ENCODE data around the gene RIMS1.

RIMS1 gene

DNA sequence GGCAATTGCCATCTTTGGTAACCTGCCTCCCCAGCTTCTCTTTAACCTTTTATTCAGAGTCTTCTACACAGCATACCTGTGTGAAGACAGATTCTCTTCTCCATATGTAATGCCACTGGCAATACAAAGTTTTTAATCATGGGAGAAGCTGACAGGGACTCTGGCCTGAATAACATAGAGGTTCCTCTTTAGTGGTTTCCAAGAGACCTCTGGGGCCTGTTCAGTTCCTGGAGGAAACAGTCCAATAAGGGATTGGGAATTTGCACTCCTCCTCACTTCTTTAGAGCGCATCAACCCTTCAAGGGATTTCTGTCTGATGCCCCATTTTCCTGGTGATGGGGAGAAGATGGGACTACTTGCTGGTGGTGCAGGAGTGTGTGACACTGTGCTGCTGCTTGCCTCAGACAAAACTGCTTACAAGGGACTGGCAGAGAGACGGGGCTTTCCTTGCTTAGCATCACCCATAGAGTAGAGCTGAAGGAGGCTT lies 1.4 kb downstream of the RIMS1 start:
- no peak for DNase-seq (ENCODE audit: low spot score)
- Histone ChIP-seq H3K4me3 (no peak overlapping the region), H3K27ac (no peak overlapping the region)
- TF ChIP-seq, protein P1, sequence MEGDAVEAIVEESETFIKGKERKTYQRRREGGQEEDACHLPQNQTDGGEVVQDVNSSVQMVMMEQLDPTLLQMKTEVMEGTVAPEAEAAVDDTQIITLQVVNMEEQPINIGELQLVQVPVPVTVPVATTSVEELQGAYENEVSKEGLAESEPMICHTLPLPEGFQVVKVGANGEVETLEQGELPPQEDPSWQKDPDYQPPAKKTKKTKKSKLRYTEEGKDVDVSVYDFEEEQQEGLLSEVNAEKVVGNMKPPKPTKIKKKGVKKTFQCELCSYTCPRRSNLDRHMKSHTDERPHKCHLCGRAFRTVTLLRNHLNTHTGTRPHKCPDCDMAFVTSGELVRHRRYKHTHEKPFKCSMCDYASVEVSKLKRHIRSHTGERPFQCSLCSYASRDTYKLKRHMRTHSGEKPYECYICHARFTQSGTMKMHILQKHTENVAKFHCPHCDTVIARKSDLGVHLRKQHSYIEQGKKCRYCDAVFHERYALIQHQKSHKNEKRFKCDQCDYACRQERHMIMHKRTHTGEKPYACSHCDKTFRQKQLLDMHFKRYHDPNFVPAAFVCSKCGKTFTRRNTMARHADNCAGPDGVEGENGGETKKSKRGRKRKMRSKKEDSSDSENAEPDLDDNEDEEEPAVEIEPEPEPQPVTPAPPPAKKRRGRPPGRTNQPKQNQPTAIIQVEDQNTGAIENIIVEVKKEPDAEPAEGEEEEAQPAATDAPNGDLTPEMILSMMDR (IDR thresholded peaks at IDR 0.05), result no peak

DNA sequence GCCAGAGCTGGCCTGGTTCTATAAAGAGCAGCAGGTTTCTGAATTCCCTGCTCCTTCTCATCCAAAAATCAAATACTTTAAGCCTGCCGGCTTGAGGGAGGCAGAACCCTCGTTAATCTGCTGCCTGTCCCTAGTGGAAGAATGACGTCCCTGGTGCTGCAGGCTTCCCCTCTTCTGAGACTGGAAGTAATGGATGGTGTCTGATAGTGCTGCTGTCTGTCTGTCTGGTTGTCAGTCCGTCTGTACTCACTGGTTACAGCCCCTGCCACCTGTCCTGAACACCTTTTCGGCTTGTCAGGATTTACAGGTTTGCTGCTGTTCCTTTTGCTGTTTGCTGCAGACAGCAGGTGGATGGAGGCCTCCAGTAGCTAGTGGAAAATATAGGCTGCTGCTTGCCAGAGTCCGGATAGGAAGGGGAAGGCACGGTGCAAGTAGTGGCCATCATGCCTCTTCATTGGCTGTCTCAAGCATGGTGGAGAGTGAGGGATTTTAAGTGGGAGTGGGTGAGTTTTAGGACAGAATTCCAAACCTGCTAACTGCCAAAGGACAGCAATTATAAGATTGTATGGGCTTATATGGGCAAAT lies 2.5 kb downstream of the RIMS1 start:
- TF ChIP-seq, protein P1 (IDR thresholded peaks at IDR 0.05), result no peak
- DNase-seq (ENCODE audit: low spot score), result no peak
- Histone ChIP-seq H3K27ac (no peak overlapping the region), H3K4me3 (no peak overlapping the region)

DNA sequence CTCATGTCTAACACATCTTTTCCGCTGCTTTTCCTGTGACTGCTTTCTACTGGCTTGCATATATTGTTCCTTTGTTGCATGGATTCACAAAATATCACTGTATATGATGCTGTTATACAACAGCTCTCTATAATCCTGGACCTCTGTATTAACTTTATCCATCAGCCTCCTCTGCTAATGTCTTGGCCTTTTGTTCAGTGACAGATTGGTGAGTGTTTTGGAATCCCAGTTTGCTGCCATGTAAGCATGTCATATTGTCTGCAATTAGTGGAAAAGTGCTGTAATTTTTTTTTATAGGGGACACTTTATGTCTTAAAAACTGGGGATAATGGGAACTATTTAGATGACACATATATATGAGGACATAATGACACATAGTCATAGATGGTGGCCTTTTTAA lies 3.0 kb downstream of the RIMS1 start:
- no peak for DNase-seq (ENCODE audit: low spot score)
- TF ChIP-seq, protein P1 (IDR thresholded peaks at IDR 0.05), result no peak
- Histone ChIP-seq H3K27ac (no peak overlapping the region), H3K4me3 (no peak overlapping the region)

DNA sequence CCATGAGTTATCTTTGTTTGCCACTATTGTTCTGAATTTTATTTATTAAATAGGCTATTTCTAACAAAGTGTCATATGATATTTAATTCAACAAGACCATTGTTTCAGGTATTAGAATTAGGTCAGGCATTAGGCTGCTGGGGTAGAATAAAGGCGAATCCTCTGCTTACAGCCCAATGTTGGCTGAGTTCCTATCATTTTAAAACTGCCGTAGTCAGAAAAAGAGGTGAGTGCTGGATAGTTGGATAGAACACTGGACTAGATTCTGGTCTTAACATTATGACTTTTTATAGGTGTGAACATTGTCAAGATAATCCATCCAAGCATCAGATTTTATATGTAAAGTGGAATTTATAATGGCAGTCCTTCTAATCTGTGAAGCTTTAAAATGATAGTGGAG lies 6.3 kb downstream of the RIMS1 start:
- DNase-seq (ENCODE audit: low spot score), result no peak
- TF ChIP-seq, protein P1 (IDR thresholded peaks at IDR 0.05), result no peak
- Histone ChIP-seq H3K27ac (no peak overlapping the region), H3K4me3 (no peak overlapping the region)

DNA sequence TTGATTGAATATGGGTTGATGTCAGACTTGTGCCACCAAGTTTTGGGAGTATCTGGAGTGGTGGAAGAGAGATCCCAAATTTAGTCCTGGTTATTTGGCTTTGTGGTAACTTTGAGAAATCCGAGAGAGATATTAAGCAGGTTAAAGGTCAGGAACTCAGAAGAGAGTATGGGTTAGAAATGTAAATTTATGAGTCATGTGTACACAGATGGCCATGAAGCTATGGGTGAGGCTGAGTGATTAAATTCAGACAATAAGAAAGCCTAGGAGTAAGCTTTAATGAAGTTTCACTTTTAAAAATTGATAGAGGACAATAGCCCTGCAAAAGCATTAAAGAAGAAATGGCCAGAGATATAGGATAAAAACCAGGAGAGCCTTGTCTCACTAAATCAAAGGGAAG lies 14.3 kb downstream of the RIMS1 start:
- no peak for DNase-seq (ENCODE audit: low spot score)
- H3K4me3 ChIP-seq, result no peak overlapping the region
- no peak overlapping the region for H3K27ac ChIP-seq
- TF ChIP-seq, protein P1 (IDR thresholded peaks at IDR 0.05), result no peak

DNA sequence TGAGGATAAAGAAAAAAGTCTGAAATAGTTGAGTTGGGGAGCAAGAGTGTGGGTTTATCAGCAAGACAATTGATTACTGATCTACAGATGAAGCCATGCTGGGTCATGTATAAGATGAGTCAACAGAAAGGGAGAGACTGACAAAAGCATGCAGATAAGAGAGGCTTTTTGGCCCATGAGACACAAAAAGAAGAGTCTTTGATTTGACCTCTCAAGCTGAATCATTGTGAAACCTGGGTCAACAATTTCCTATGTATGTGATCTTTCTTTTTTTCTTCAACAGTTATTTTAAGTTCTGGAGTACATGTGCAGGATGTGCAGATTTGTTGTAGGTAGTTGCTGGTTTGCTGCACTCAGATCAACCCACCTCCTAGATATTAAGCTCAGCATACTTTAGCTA lies 15.9 kb downstream of the RIMS1 start:
- H3K4me3 ChIP-seq, result no peak overlapping the region
- no peak for DNase-seq (ENCODE audit: low spot score)
- TF ChIP-seq, protein P1 (IDR thresholded peaks at IDR 0.05), result no peak
- H3K27ac ChIP-seq, result no peak overlapping the region

DNA sequence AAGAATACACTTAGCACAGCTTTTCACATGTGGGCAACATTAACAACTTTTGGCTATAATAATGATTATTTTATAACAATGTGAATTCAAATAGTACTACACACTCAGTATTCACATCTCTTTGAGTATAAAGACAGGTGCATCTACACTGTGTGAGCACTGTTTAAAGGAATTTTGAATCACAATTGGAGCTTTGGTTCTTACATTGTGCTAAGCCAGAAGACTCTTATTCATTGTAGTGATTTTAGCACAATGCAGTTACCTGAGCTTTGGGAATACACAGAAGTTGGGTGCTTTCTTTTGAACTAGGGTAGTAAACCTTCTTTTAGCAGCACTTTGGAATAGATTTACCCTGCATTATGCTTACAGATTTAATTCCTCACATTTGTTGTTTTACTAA lies 20.5 kb downstream of the RIMS1 start:
- DNase-seq (ENCODE audit: low spot score), result no peak
- Histone ChIP-seq H3K27ac (no peak overlapping the region), H3K4me3 (no peak overlapping the region)
- TF ChIP-seq, protein P1 (IDR thresholded peaks at IDR 0.05), result no peak
